Measurements from ENCODE around the gene ANXA2.

DNA sequence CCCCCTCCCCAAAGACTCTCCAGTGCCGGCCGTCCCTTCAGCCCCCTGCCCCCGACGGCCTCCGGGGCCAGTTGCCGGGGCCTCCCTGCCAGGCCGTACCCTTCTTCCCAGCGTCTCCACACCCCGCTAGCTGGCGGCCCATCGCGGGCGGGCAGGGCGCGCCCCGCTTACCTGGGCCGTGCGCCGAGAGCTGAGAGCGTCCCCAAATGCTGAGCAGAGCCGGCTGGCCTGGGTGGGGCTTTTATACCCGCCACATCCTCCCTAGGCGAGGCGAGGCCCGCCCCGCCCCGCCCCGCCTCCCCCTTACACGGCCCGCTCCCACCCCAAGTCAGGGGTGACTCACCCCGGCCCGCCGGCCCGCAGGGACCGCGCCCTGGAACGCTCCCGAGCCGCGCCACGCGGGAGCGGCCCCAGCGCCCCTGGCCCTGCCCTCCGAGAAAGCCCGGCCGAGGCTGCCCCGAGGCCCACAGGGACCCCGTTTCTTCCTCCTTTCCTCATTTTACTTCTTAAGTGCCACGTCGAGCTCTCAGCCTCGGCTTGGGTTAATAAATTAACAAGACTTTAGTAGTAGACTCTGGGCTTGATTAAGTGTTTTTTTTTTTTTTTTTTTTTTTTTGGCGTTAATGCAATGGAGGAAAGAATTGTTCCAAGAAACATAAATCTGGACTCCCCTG, at the start of gene ANXA2:
- peak; percentile 4 for TF ChIP-seq POLR2A (IDR thresholded peaks at IDR 0.05; ENCODE audit: low read length)
- no peak for TF ChIP-seq GATA1 (IDR thresholded peaks at IDR 0.05; ENCODE audit: low read depth, low read length)
